Measurements from ENCODE around the gene GLI3. TPM values are rescaled to one million over a fixed set of nuclear protein-coding genes. Genes with fewer than 3 reads are reported as not detected.

The GLI3 gene
- total and polyA plus RNA-seq, 2 experiments from 2014 or later, result 4.0 to 5.2 TPM

DNA sequence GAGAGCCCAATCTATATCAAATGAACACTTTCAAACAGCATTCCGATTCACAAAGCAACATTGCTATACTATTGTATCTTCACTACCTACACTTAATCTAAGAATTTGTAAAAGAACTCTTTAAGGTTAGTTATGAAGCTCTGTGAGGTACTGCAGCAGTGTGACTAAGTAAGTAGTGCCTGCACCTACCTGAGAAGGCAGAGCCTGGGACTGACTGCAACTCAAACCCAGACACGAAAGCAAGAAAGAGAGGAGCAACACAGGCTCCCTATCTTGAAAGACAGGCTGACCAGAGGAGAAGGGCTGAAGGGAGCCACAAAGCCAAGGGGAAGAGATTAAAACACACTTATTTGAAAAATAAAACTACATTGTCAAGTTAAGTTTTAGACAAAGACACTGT lies 160.1 kb downstream of the GLI3 start:
- Histone ChIP-seq H3K27me3 (replicated peaks; ENCODE audit: insufficient read depth) (no peaks in the 10 kb centered on the region), H3K9me3 (ENCODE audit: low read depth) (no peaks in the 10 kb centered on the region), H3K9ac (no peak overlapping the region), H3F3A (ENCODE audit: insufficient read depth) (peaks cover 5% of the 10 kb centered on the region; the same call in 1 of the 2 replicates), H3K4me1 (ENCODE audit: insufficient read depth) (0 out of 2 replicates have a peak, but pooled peaks cover 5% of the 10 kb centered on the region), H3K36me3 (ENCODE audit: low read depth) (no peaks in the 10 kb centered on the region), H3K9me2 (ENCODE audit: insufficient read depth) (no peaks in the 10 kb centered on the region), H3K27ac (no peak overlapping the region), H3K4me3 (no peak overlapping the region), H4K20me1 (ENCODE audit: insufficient read depth) (no peaks in the 10 kb centered on the region), H3K79me2 (ENCODE audit: insufficient read depth) (no peaks in the 10 kb centered on the region), H3K4me2 (ENCODE audit: unreplicated experiment) (no peak overlapping the region), H2AFZ (no peak overlapping the region)
- in situ Hi-C loops (cut with MboI), result no loop called here
- WGBS, 2 experiments (ENCODE audit: low coverage in 1 of 2, low lambda C conversion rate in 2 of 2, missing lambda C conversion rate in 2 of 2), result 92 to 96% methylated on average over 2 of the region's 2 CpGs
- no peak for TF ChIP-seq EZH2phosphoT487 (IDR thresholded peaks at IDR 0.05; ENCODE audit: insufficient read depth, low read depth)
- TF ChIP-seq EZH2 (IDR thresholded peaks at IDR 0.05; ENCODE audit: insufficient read depth, poor library complexity, severe bottlenecking), result no peak
- DNase-seq, result no peak

DNA sequence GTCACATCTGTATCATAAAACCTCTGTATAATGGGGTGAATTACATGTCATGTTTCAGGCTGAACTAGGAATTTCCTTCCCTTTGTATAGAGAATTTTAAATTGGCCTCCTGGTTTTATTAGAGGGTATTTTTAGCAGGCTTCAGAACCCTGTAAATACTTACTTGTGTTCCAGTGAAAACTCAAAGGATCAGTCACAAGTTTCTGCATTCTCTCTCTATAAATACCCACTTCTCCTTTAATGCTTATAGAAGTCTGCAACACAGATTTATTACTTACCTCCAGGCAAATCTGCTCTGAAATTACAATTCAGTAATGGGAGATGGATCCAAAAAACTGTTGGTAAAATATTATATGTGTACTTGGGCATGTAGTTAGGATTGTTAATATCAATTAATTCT lies 161.6 kb downstream of the GLI3 start:
- TF ChIP-seq EZH2phosphoT487 (IDR thresholded peaks at IDR 0.05; ENCODE audit: insufficient read depth, low read depth), result no peak
- TF ChIP-seq EZH2 (IDR thresholded peaks at IDR 0.05; ENCODE audit: insufficient read depth, poor library complexity, severe bottlenecking), result no peak
- Histone ChIP-seq H3K9me3 (ENCODE audit: low read depth) (no peaks in the 10 kb centered on the region), H3K27ac (no peak overlapping the region), H3K27me3 (replicated peaks; ENCODE audit: insufficient read depth) (no peaks in the 10 kb centered on the region), H3K4me3 (no peak overlapping the region), H3F3A (ENCODE audit: insufficient read depth) (peaks cover 10% of the 10 kb centered on the region), H3K4me2 (ENCODE audit: unreplicated experiment) (no peak overlapping the region), H2AFZ (no peak overlapping the region), H3K9ac (no peak overlapping the region), H3K9me2 (ENCODE audit: insufficient read depth) (no peaks in the 10 kb centered on the region), H3K79me2 (ENCODE audit: insufficient read depth) (no peaks in the 10 kb centered on the region), H3K4me1 (ENCODE audit: insufficient read depth) (peaks cover 20% of the 10 kb centered on the region), H3K36me3 (ENCODE audit: low read depth) (no peaks in the 10 kb centered on the region), H4K20me1 (ENCODE audit: insufficient read depth) (no peaks in the 10 kb centered on the region)
- in situ Hi-C loops (cut with MboI), result no loop called here
- no peak for DNase-seq

DNA sequence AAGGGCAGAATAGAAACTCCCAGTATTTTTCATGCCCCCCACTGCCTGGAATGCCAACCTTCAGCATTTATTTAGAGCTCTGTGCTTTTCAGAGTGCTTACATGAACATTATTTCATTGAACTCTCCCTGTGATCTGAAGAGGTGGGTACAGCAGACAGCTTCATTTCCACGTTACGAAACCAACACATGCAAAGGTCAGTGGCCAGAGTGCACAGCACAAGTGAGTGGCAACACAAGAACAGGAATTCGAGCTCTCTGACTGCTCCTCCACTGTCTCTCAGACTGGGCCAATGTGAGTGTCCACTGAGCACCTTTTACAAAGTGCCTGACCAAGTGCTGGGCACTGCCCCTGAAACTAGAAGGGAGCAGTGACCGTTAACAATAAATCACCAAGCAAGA lies 162.9 kb downstream of the GLI3 start:
- in situ Hi-C loops (cut with MboI), result no loop called here
- Histone ChIP-seq H3K9ac (no peak overlapping the region), H3F3A (ENCODE audit: insufficient read depth) (peaks cover 23% of the 10 kb centered on the region), H4K20me1 (ENCODE audit: insufficient read depth) (no peaks in the 10 kb centered on the region), H3K4me3 (no peak overlapping the region), H3K4me2 (ENCODE audit: unreplicated experiment) (no peak overlapping the region), H2AFZ (no peak overlapping the region), H3K9me3 (ENCODE audit: low read depth) (no peaks in the 10 kb centered on the region), H3K27me3 (replicated peaks; ENCODE audit: insufficient read depth) (no peaks in the 10 kb centered on the region), H3K27ac (no peak overlapping the region), H3K79me2 (ENCODE audit: insufficient read depth) (no peaks in the 10 kb centered on the region), H3K36me3 (ENCODE audit: low read depth) (no peaks in the 10 kb centered on the region), H3K9me2 (ENCODE audit: insufficient read depth) (no peaks in the 10 kb centered on the region), H3K4me1 (ENCODE audit: insufficient read depth) (peaks cover 29% of the 10 kb centered on the region)
- no peak for TF ChIP-seq EZH2phosphoT487 (IDR thresholded peaks at IDR 0.05; ENCODE audit: insufficient read depth, low read depth)
- TF ChIP-seq EZH2 (IDR thresholded peaks at IDR 0.05; ENCODE audit: insufficient read depth, poor library complexity, severe bottlenecking), result no peak
- 99% methylated on average over 4 of the region's 4 CpGs for whole genome bisulfite sequencing, 2 experiments (ENCODE audit: low coverage in 1 of 2, low lambda C conversion rate in 2 of 2, missing lambda C conversion rate in 2 of 2)
- DNase-seq, result no peak

DNA sequence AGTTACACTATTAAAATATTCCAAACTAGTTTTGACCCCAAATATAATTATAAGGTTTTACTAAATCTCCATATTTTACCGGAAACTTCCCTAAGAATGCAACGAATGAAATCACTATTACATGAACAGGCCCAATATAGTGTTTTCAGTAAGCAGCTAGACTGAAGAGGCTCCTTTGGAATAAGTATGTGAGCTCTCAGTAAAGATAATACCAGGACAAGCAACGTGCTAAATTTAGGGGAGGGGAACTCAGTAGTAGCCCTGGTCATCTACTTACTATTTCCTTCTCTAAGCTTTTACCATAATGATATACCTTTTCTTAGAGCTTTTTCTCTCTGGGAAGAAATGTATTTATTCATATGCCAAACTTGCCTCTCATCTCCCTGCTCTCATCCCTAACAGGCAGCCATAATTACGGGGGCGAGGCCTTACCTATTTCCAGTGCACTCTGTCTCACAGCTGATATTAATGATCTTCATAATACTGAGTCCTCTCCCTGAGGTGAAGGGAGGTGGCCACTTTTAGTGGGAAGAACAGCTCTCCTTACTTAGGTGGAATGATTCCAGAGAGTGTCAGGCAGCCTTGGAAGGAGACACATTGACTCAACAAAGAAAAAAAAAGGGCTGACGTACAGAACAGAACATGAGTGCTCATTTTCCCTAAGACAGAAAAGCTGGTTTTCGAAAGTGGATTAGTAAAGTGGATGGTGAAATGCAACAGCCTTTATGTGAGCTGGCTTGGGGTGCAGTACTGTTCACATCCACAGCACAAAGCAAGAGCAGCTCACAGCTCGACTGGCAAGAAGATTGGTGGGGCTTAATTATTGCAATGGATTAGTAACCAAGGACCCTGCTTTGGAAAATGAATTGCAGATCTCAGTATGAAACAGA lies 165.4 kb downstream of the GLI3 start:
- Histone ChIP-seq H3K9ac (no peak overlapping the region), H3K4me3 (no peak overlapping the region), H3K9me2 (ENCODE audit: insufficient read depth) (no peaks in the 10 kb centered on the region), H3K4me2 (ENCODE audit: unreplicated experiment) (peak overlapping the region; percentile 18), H3K4me1 (ENCODE audit: insufficient read depth) (peaks cover 29% of the 10 kb centered on the region), H4K20me1 (ENCODE audit: insufficient read depth) (no peaks in the 10 kb centered on the region), H3K79me2 (ENCODE audit: insufficient read depth) (no peaks in the 10 kb centered on the region), H2AFZ (no peak overlapping the region), H3F3A (ENCODE audit: insufficient read depth) (peaks cover 23% of the 10 kb centered on the region), H3K9me3 (ENCODE audit: low read depth) (no peaks in the 10 kb centered on the region), H3K27me3 (replicated peaks; ENCODE audit: insufficient read depth) (no peaks in the 10 kb centered on the region), H3K27ac (peak overlapping the region; percentile 50), H3K36me3 (ENCODE audit: low read depth) (no peaks in the 10 kb centered on the region)
- TF ChIP-seq EZH2 (IDR thresholded peaks at IDR 0.05; ENCODE audit: insufficient read depth, poor library complexity, severe bottlenecking), result no peak
- no peak for TF ChIP-seq EZH2phosphoT487 (IDR thresholded peaks at IDR 0.05; ENCODE audit: insufficient read depth, low read depth)
- in situ Hi-C loops (cut with MboI), result no loop called here
- peak; percentile 88 for DNase-seq
- WGBS, 2 experiments (ENCODE audit: low coverage in 1 of 2, low lambda C conversion rate in 2 of 2, missing lambda C conversion rate in 2 of 2), result 43 to 49% methylated on average over 8 of the region's 8 CpGs

Measured in GM23248 (cell line).